Muscle of leg (tissue), 11 donors: ENCODE results near the gene LCE3B. TPM values are rescaled to one million over a fixed set of nuclear protein-coding genes. Genes with fewer than 3 reads are reported as not detected.

Experiments
- DNase-seq: peaks from one replicate; pipeline ENCODE4 v3.0.0; 2013
- H3K27ac ChIP-seq: one replicate; pipeline ENCODE4 v1.5.1; 2013; ENCODE audit warnings: mild to moderate bottlenecking, low read length, control low read depth
- H3K27me3 ChIP-seq: one replicate; pipeline ENCODE4 v1.6.1; 2013; ENCODE audit warnings: low read length; ENCODE audit not compliant: control insufficient read depth, insufficient read depth
- H3K36me3 ChIP-seq: one replicate; pipeline ENCODE4 v1.6.1; 2013; ENCODE audit warnings: low read length; ENCODE audit not compliant: control insufficient read depth, insufficient read depth
- H3K4me1 ChIP-seq: one replicate; pipeline ENCODE4 v1.6.1; 2013; ENCODE audit warnings: low read length; ENCODE audit not compliant: control insufficient read depth, insufficient read depth
- H3K4me3 ChIP-seq: one replicate; pipeline ENCODE4 v1.5.1; 2013; ENCODE audit warnings: low read length, control low read depth
- H3K9me3 ChIP-seq: replicated peaks from 2 replicates; pipeline ENCODE4 v1.6.1; 2013; ENCODE audit warnings: low read depth, low read length; ENCODE audit not compliant: control insufficient read depth
- WGBS: methylation state at CpG from one replicate; pipeline ENCODE4 v1.1.5; 2013; ENCODE audit warnings: missing lambda C conversion rate; ENCODE audit not compliant: insufficient coverage; 5-methylcytosine and 5-hydroxymethylcytosine counted together
- polyA plus RNA-seq, 8 donors: library from polyadenylated mRNA; unstranded; fragments of 120-200 nt; gene quantifications; one replicate each; pipeline versions ENCODE4 v1.2.1 to v1.2.3, GENCODE V29; 2013; ENCODE audit warnings: inconsistent platforms in 1 of 8, low replicate concordance in 1 of 8; ENCODE audit not compliant: insufficient read length in 8 of 8, insufficient read depth in 1 of 8
- total RNA-seq: library from RNA; stranded (reverse); fragments of 120-200 nt; gene quantifications from one replicate; pipeline ENCODE4 v1.2.4, GENCODE V29; 2013

The LCE3B gene
- total and polyA plus RNA-seq, 9 donors, result not detected

GRCh38 chr1:152599934-152600333, 13.7 kb upstream of the LCE3B start, which contains the start of gene LCE3C:
LCE3C (plus strand) TSS chr1:152600234; CDS start chr1:152600732, 498 bp downstream.
- Histone ChIP-seq H3K9me3 (peaks cover 16% of the 10 kb centered on the region), H3K4me1 (no peaks in the 10 kb centered on the region), H3K4me3 (no peak within 1 kb of the TSS), H3K36me3 (no peaks in the 10 kb centered on the region), H3K27me3 (no peaks in the 10 kb centered on the region), H3K27ac (no peak within 1 kb of the TSS)
- no CpG with 5 or more reads among the region's 4 CpGs for whole genome bisulfite sequencing
- no peak for DNase-seq

DNA sequence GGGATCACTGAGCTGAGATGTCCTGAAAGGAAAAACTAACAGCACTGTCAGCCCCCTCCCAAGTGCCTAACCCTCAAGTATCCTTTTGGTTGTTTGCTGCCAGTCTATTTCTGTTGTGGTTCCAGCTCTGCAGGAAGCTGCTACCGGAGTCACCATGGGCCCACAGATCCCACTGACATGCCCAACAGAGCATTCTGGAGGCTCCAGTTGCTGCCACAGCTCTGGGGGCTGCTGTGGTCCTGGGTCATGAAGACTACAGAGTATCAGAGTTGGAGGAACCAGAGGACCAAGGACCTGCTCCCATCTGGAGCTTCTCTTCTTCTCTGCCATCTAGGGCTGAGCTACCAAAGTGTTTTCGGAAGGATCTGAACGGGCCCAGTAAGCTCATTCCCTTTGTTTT, 8.4 kb downstream of the LCE3B start:
- WGBS, result 56% methylated on average over 3 of the region's 3 CpGs
- Histone ChIP-seq H3K9me3 (peaks cover 11% of the 10 kb centered on the region), H3K27ac (no peak overlapping the region), H3K36me3 (no peaks in the 10 kb centered on the region), H3K27me3 (no peaks in the 10 kb centered on the region), H3K4me3 (no peak overlapping the region), H3K4me1 (peaks cover 3% of the 10 kb centered on the region)
- no peak for DNase-seq

GRCh38 chr1:152622803-152623202, 9.2 kb downstream of the LCE3B start, which contains the start of gene LCE3A:
LCE3A (minus strand) TSS chr1:152623103; CDS start chr1:152623103, 0 bp downstream.
- 57% methylated on average over 10 of the region's 10 CpGs for WGBS
- Histone ChIP-seq H3K4me3 (no peak within 1 kb of the TSS), H3K36me3 (no peaks in the 10 kb centered on the region), H3K4me1 (peaks cover 3% of the 10 kb centered on the region), H3K9me3 (peaks cover 11% of the 10 kb centered on the region), H3K27me3 (no peaks in the 10 kb centered on the region), H3K27ac (no peak within 1 kb of the TSS)
- peak; percentile 57 for DNase-seq

DNA sequence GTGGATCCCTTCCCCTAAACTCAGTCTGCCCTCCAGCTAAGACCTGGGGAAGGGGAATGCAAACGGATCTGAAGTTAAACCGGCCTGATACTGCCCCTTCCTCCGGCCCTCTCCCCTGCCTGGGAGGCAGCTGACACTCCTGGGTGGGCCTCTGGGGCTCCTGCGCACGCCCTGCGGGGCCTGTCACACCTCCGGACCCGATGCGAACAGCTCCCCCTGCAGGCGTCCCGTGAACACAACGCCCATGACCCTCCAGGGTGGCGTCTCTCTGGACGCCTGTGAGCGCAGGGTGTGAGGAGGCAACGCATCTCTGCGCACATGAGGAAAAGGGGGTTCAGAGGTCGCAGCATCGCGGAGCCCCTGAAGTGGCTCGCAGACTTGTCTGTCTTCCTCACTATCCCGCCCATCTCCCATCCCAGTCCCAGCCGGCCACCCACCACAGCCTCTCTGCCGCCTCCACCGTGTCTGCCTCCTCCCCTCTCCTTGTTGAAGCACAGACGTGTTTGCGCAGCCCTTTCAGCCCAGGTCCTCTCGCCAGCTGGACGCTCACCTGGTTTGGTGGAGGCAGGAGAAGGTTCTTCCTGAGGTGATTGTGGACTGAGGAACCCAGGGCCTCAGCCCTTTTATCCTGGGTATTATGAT, 9.7 kb downstream of the LCE3B start:
- Histone ChIP-seq H3K27ac (no peak overlapping the region), H3K4me3 (no peak overlapping the region), H3K27me3 (no peaks in the 10 kb centered on the region), H3K36me3 (no peaks in the 10 kb centered on the region), H3K9me3 (peaks cover 10% of the 10 kb centered on the region), H3K4me1 (peaks cover 3% of the 10 kb centered on the region)
- WGBS, result 8% methylated on average over 16 of the region's 29 CpGs
- no peak for DNase-seq

DNA sequence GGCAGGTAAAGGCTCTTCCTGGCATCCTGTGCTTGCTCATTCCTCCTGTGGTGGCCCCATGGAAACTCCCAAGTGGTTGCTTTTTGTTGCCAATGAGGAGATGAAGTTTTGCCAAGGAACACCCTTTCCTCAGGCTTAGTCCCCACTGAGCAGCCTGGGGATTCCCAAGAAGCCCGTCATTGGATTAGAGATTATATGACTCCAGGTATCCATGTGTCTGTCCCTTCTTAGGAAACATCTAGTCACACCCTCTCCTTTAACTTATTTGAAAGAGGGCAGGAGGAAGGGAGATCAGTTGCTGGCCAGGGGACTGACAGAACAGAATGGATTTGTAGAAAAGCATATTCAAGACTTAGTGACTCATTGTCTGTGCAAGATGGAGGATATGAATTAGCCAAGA, 13.1 kb downstream of the LCE3B start:
- no peak for DNase-seq
- Histone ChIP-seq H3K36me3 (no peaks in the 10 kb centered on the region), H3K27me3 (no peaks in the 10 kb centered on the region), H3K9me3 (peaks cover 12% of the 10 kb centered on the region), H3K4me3 (no peak overlapping the region), H3K4me1 (peaks cover 3% of the 10 kb centered on the region), H3K27ac (no peak overlapping the region)
- no CpG with 5 or more reads among the region's 1 CpG for WGBS

DNA sequence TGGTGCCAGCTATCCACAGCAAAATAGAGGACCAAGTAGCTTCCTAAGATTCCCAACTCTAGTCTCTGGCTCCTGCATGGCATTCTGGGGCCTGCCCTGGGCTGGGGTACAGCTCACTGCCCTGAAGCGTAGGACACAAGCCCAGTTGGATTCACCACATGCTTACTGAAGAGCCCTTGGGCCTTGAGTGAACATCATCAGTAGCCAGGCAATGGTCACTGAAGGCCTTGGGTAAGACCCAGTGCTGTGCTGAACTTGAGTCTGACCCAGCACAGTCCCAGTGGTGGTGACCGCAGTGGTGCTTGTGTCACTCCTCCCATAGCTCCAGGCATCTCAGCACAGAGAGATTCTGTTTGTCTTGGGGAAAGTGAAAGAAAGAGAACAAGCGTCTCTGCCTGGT, 17.0 kb downstream of the LCE3B start:
- H3K27me3 ChIP-seq, result no peaks in the 10 kb centered on the region
- DNase-seq, result no peak
- WGBS, result 88% methylated on average over 1 of the region's 3 CpGs
- no peaks in the 10 kb centered on the region for H3K36me3 ChIP-seq
- no peak overlapping the region for H3K27ac ChIP-seq
- H3K4me1 ChIP-seq, result no peaks in the 10 kb centered on the region
- no peak overlapping the region for H3K4me3 ChIP-seq
- peaks cover 12% of the 10 kb centered on the region for H3K9me3 ChIP-seq

DNA sequence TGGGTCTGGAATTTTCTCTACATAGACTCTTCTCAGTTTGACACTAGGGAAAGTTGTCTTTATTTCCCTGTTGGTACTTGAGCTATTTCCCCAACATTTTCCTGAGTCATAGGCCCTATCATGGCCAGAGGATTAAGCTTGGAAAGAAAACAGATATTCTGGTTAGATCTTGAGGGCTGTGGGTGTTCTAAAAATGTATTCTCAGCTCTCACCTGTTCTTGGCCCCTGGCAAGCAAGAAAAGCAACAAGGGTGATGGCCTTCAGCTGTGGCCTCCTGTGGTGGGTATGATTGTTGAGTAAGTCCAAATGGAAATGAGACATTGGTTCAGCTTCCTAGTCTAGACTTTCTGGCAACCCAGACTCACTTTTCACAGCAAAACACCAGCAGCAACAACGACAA, 26.7 kb downstream of the LCE3B start:
- Histone ChIP-seq H3K27ac (no peak overlapping the region), H3K9me3 (peaks cover 5% of the 10 kb centered on the region), H3K27me3 (no peaks in the 10 kb centered on the region), H3K4me3 (no peak overlapping the region), H3K4me1 (no peaks in the 10 kb centered on the region), H3K36me3 (no peaks in the 10 kb centered on the region)
- DNase-seq, result no peak
- no CpG with 5 or more reads among the region's 1 CpG for WGBS

DNA sequence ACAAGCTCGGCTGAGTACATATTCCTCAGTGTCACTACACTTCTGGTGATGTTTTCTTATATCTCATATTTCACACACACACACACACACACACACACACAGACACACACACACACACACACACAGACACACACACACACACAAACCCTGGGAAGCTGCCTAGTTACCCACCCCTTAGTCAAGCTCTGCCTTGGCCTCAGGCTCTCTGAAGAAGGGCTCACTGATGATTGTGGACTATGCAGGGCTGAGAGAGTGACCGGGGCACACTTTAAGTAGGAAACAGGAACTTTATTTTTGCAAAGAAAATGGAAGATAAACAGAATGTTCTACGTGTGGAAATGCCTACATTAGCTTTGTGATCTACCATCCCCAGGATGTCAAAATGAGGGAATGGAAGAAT, 30.3 kb downstream of the LCE3B start:
- H3K4me1 ChIP-seq, result no peaks in the 10 kb centered on the region
- WGBS, result 70% methylated on average over 2 of the region's 3 CpGs
- H3K4me3 ChIP-seq, result no peak overlapping the region
- no peaks in the 10 kb centered on the region for H3K27me3 ChIP-seq
- no peak for DNase-seq
- H3K9me3 ChIP-seq, result peaks cover 5% of the 10 kb centered on the region
- H3K27ac ChIP-seq, result no peak overlapping the region
- no peaks in the 10 kb centered on the region for H3K36me3 ChIP-seq

- H3K27me3 ChIP-seq, result no peaks in the 10 kb centered on the region
- no peaks in the 10 kb centered on the region for H3K36me3 ChIP-seq
- no peaks in the 10 kb centered on the region for H3K4me1 ChIP-seq
- no peak overlapping the region for H3K4me3 ChIP-seq
- 17% methylated on average over 1 of the region's 3 CpGs for WGBS
- no peak for DNase-seq
- H3K27ac ChIP-seq, result no peak overlapping the region
- H3K9me3 ChIP-seq, result peaks cover 4% of the 10 kb centered on the region
Observed at GRCh38 chr1:152645146-152645545, 31.5 kb downstream of the LCE3B start.

- Histone ChIP-seq H3K4me1 (no peaks in the 10 kb centered on the region), H3K36me3 (no peaks in the 10 kb centered on the region), H3K27ac (no peak overlapping the region), H3K27me3 (no peaks in the 10 kb centered on the region), H3K4me3 (no peak overlapping the region), H3K9me3 (no peaks in the 10 kb centered on the region)
- DNase-seq, result no peak
Observed at GRCh38 chr1:152646656-152647055, 33.0 kb downstream of the LCE3B start.

DNA sequence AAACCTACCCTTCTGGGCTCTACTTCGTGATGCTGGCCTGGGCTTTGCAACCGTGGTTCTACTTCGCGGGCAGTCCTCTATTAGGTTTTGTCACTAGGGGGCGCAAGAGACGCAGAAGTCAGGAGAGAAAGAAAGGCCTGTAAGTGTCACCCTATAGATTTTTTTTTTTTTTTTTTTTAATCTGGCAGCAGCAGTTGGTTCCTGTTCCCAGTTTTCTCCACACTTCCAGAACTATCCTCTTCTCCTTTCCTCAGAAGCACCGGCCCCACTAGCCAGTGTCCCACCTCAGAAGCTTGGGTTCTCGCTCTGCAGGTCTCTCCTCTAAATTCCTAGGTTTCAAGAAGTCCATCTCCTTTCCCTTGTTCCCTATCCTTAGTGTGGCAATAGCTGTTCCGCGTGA, 40.5 kb downstream of the LCE3B start:
- H3K27ac ChIP-seq, result no peak overlapping the region
- no peaks in the 10 kb centered on the region for H3K36me3 ChIP-seq
- H3K27me3 ChIP-seq, result no peaks in the 10 kb centered on the region
- peak; percentile 46 for DNase-seq
- no peak overlapping the region for H3K4me3 ChIP-seq
- H3K4me1 ChIP-seq, result no peaks in the 10 kb centered on the region
- WGBS, result 47% methylated on average over 2 of the region's 10 CpGs
- H3K9me3 ChIP-seq, result no peaks in the 10 kb centered on the region
